GM18517 (cell line): ENCODE results near the gene DTNA.

Source experiments
- ATAC-seq: cut with Tn5 transposase; IDR thresholded peaks from one replicate; pipeline ENCODE4 v1.9.1; 2021; ENCODE audit warnings: mild to moderate bottlenecking, moderate library complexity; ENCODE audit not compliant: unreplicated experiment

DTNA gene

GRCh38 chr18:34805103-34805877 lies 95.2 kb downstream of the DTNA start:
- no peak for ATAC-seq

GRCh38 chr18:34805878-34806351 lies 95.8 kb downstream of the DTNA start:
- ATAC-seq = no peak

- no peak for ATAC-seq
These were observed 96.4 kb downstream of the DTNA start for GRCh38 chr18:34806527-34806926.

- ATAC-seq = no peak
These were observed 97.2 kb downstream of the DTNA start for GRCh38 chr18:34807106-34807796.

- ATAC-seq = no peak
These were observed 98.3 kb downstream of the DTNA start for GRCh38 chr18:34808389-34808788.

- no peak for ATAC-seq
These were observed 99.5 kb downstream of the DTNA start for GRCh38 chr18:34809451-34810072.

GRCh38 chr18:34816183-34816582 lies 106.1 kb downstream of the DTNA start:
- ATAC-seq = no peak

GRCh38 chr18:34817636-34818035 lies 107.5 kb downstream of the DTNA start:
- ATAC-seq = no peak

- no peak for ATAC-seq
These were observed 108.0 kb downstream of the DTNA start for GRCh38 chr18:34818064-34818463.

- no peak for ATAC-seq
These were observed 110.4 kb downstream of the DTNA start for GRCh38 chr18:34820360-34821065.

- no peak for ATAC-seq
These were observed 111.6 kb downstream of the DTNA start for GRCh38 chr18:34821669-34822210.

GRCh38 chr18:34828093-34828492 lies 118.0 kb downstream of the DTNA start:
- ATAC-seq = no peak

GRCh38 chr18:34834897-34835296 lies 124.8 kb downstream of the DTNA start:
- no peak for ATAC-seq

GRCh38 chr18:34835466-34835865 lies 125.4 kb downstream of the DTNA start:
- ATAC-seq = no peak

GRCh38 chr18:34837769-34838272 lies 127.7 kb downstream of the DTNA start:
- no peak for ATAC-seq

GRCh38 chr18:34838669-34839068 lies 128.6 kb downstream of the DTNA start:
- ATAC-seq = no peak

GRCh38 chr18:34840256-34840826 lies 130.2 kb downstream of the DTNA start:
- ATAC-seq = no peak

- ATAC-seq = no peak
These were observed 131.8 kb downstream of the DTNA start for GRCh38 chr18:34841891-34842290.

- ATAC-seq = no peak
These were observed 134.0 kb downstream of the DTNA start for GRCh38 chr18:34844072-34844471.

GRCh38 chr18:34844732-34845459 lies 134.8 kb downstream of the DTNA start:
- ATAC-seq = no peak
